Fibroblast of skin of left biceps (primary cell): ENCODE data around the gene TAOK1.
A peak's percentile ranks its signal among the peaks of the same experiment; 100 is the strongest.
"Not testable (repeated sequence)": the region's sequence is repeated elsewhere in the genome, so short reads cannot be mapped to it uniquely, and the experiment has no call there.

Experiments used
- DNase-seq, 2 experiments: peaks; one replicate each; pipeline ENCODE4 v3.0.0-alpha.2; 2013; ENCODE audit warnings: low read depth in 2 of 2

TAOK1 gene

GRCh38 chr17:29546085-29546484 lies 155.9 kb downstream of the TAOK1 start:
- DNase-seq: no peak

- DNase-seq: no peak
These were observed 156.7 kb downstream of the TAOK1 start for GRCh38 chr17:29546830-29547229.

DNA sequence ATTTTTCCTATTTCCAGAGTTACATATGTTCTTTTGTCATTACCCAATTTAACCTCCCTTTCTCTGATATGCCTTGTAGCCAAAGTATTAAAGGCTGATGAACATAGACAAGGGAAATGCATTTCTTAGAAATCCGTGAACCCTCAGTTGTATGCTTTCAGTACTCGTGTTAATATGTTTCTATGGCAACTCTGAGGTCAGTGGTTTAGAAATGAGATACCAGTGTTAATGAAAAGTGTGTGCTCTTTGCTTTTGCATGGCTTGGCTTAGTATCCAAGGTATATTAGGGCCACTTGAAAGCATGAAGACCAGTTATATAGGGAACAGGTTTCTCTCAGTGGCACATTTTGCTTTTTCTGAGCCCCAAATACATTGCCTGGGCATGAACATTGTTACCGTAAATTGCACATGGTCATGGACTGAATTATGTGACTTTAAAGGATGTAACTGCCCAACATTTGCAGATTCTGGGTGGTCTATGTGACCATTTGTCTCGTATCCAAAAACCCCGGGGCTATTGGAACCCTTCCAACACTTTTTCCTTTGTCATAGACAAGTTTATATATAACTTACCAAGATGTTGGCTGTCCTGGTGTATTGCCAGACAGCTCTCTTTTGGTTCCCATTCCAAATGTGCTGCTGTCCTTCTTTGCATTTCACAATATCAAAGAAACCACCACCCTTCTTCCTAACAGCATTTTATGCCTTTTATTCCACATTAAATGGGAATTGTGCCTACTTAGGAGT lies 159.2 kb downstream of the TAOK1 start:
- DNase-seq: no peak

DNA sequence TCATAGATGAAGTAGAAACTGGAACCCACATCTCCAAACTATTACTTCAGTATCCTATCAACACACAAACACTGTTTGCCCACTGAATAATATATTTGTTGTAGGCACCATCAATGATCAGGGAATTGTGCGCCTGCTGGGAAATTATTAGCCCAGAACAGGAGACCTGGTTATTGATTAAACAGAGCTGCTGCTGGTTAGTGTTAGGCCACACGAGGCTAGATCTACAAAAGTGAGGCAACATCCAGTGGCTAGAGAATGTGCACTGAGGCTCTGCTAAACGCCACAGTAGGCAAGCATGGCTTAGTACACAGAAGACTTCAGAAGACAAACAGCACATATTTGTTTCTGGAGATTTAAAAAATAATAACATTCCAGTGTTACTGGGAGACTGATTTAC lies 165.7 kb downstream of the TAOK1 start:
- DNase-seq: no peak

DNA sequence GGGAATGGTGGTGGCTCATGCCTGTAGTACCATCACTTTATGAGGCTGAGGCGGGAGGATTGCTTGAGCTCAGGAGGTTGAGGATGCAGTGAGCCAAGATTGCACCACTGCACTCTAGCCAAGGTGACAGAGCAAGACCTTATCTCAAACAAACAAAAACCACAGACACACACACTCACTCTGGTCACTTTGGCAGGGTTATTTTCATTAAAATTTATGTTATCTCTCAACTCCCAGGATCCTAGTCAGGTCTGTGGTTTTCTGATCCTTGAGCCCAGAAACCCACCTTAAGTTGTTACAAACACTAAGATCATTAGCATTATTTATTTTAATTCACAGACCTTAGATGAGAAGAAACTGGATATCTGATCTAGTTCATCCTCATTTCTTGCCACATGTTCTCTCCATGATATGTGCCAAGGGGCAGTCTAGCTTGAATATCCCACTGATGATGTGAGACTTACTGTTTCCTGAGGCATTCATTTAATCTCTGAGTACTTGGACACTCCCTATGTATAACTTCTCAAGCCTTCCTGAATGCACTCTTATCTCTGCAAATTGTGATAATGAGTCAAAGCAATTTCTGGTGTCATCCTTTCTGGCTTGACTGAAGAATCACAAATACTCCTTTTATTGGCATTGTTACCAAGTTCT lies 167.0 kb downstream of the TAOK1 start:
- DNase-seq: no peak

DNA sequence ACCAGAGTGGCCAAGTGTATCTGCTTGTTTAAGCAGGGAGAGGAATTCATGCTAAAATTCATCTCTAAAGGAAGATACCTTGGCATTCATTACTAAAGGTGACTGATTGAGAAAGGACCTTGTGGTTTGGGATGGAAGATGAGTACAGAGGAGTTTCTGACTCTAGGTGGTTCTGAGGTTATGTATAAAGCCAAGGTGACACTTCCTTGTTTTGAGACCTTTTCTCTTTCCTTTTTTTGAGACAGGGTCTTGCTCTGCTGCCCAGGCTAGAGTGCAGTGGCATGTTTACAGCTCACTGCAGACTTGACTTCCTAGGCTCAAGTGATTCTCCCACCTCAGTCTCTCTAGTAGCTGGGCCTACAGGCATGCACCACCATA lies 167.6 kb downstream of the TAOK1 start:
- no peak for DNase-seq

DNA sequence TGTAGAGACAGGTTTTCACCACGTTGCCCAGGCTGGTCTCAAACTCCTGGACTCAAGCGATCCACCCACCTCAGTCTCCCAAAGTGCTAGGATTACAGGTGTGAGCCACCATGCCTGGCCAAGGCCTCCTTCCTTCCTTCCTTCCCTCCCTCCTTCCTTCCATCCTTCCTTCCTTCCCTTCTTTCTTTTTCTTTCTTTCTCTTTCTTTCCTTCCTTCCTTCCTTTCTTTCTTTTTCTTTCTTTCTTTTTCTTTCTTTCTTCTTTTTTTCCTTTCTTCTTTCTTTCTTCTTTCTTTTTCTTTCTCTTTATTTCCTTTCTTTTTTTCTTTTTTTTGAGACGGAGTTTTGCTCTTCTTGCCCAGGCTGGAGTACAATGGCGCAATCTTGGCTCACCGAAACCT lies 168.0 kb downstream of the TAOK1 start:
- DNase-seq: not testable (repeated sequence)

GRCh38 chr17:29559640-29560039 lies 169.5 kb downstream of the TAOK1 start:
- no peak for DNase-seq

GRCh38 chr17:29560316-29560715 lies 170.2 kb downstream of the TAOK1 start:
- no peak for DNase-seq

GRCh38 chr17:29561554-29562517 lies 171.7 kb downstream of the TAOK1 start:
- no peak for DNase-seq

DNA sequence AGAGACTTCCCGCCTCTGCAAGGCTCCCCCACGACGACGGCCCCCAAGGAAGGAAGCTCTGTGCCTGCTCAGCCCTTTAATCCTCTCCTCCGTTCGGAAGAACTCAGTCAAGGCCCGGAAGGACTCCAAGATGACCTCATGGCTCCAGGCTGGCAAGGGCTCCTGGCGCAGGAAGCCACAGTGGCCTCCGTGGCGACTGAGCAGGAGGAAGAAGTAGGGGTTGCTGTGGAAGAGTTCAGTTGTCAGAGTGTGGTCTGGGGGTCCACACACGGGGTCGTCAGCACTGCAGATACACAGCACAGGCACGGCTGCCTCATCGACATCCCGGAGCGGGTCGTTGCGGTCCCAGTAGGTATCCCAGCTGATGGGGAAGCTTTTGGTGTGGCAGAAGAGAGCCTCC lies 172.5 kb downstream of the TAOK1 start:
- DNase-seq: no peak

- DNase-seq: no peak
These were observed 173.7 kb downstream of the TAOK1 start for GRCh38 chr17:29563816-29564215.

DNA sequence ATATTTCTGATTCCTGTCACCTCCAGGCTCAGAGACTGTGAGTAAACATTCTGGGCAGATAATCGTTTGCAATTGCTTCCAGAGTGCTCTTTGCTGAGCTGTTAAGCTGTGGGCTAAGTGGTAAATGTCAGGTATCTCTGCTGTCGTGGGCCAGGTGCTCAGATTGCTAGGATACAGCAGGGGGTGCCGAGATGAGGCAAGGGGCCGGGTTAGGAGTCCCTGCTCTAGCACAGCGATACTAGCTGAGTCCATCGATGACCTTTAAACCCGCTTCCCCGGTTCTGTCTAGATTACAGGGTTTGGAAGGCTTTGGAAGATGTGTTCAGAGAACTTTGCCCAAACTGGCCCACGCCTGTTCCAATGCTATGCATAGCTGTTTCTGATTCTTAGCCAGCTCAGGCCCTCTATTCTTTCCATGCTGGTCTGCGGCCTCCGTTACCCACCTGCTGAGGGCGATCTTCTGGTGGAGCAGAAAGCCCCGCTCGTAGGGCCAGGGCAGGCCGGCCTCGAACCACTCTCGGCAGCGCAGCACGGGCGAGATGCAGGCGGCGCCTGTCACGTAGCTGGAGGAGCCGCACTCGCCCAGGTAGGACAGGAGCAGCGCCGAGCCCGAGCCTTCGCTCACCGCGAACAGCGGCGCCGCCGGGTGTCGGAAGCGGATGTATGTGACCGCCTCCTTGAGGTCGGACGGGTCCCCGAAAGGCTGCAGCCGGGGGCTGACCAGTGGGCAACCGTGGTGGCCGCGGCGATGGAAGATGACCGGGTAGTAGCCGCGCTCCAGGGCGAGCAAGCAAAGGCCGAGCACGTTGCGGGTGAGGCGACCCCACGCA lies 175.7 kb downstream of the TAOK1 start:
- DNase-seq: no peak

DNA sequence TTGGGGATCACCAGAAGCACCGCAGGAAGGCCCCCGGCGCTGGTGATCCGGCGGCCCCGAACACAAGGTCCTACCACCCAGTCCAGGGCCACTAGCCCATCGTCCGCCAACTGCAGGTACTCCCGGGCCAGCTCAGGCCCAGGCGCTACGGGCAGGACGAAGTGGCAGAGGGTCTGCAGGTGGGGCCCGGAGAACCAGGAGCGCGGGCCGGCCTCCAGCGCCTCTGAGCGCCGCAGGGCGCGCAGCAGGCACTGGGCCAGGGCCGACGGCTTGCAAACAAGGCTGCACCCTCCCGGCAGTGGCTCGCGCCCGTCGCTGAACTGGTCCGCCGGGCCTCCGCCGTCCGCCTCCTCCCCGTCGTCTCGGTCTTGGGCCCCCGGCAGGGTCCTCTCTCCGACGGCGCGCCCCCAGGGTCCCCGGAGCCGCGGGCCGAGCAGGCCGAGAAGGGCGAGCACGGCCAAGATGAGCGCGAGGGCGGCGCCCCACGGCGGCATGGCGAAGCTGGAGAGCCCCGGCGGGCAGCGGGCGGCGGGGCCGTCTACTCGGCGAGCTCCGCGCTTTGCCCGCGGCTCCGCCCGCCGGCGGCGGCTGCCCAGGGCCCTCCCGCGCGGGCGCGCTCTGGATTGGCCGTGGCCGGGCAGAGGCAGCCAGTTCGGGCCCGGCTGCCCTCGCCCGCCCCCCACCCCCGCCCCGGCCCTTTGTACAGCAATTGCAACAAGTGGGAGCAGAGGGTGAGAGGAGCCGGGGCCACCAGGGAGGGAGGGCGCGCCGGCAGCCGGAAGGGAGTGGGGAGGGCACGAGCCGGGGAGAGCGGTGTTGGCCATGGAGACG lies 176.5 kb downstream of the TAOK1 start, which contains the start of gene ABHD15:
ABHD15 (minus strand) TSS at position 565 of the 831 bp plus-strand sequence; CDS start at position 494, 71 bp downstream.
- no peak for DNase-seq

DNA sequence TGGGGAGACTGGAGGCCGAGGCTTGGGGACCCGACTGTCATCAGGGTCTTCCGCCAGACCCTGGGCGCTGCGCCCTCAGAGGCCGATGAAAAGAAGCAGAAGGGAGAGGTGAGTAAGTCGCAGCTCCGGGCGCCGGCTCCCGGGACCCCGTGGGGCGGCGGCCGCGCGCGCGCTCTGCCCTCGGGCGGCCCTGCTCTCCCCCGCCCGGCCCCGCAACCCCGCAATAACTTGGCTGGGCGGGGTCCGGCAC lies 177.1 kb downstream of the TAOK1 start:
- no peak for DNase-seq

DNA sequence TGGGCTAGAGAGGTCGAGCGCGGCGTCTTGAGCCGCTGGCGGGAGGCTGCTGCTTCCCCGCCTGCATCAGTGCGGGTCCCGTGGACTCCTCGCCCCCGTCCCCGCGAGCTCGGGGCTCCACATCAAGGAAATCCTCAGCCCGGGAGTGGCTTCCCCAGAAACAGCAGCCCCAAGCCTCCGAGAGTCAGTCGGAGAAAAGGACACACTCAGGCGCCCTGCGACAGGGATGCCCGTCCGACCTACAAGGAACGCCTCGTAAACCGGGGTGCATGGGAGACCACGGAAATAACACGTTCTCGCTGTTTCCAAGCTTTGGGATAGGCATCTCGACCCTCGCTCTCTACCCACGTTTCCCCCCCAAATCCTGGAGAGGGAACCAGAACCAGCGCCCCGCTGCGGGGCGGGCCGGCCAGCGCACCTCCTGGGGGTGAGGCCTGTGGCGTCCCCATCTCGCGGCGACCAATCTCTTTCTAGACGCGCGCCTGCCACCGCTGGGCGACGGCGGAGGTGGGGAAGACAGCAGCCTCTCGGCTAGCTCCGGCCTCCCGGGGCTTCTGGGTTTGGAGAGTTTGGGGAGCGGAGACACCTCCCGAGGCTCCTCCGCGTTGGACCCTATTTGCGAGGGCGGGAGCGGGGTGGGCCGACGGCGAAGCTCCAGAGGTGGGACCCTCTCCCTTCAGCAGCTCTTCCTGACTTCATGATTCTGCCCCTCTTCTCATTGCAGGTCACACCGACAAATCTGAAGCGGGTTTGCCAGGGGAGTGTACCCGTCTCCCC lies 177.6 kb downstream of the TAOK1 start:
- DNase-seq: no peak

- DNase-seq: peak; percentile 52 to 62
These were observed 178.4 kb downstream of the TAOK1 start, which contains the start of gene TP53I13 for GRCh38 chr17:29568331-29569244. TP53I13 (plus strand) TSS chr17:29568701; CDS start chr17:29568759, 58 bp downstream.

DNA sequence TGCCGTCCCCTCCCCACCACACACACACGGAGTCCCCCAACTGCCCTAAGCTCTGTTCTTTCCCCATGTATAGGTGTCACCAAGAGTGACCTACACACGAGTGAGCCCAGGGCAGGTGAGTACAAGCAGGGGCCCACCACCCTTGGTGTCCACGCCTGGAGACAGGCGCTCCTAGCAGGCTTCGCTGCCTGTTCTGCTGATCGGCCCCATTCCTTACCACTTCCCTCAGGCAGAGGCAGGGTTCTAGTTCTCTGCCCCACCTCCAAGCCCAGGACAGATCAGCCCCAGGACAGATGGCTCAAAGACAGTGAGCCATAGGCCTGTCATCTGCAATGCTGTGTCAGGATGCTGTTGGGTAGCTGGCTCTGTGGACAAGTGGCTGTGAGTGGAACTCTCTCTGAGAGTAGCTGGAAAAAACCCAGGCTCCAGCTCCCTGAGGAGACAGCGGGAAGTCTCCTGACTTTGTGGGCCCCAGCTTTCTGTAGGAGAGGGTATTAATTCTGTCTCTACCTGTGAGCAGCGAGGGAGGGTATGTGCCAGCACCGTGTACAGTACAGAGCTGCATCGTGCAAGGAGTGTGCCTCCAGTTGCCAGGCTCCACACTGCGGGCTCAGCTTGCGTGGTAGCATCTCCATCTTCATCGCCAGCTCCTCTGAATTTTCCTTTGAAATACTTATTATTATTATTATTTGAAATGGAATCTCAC lies 179.2 kb downstream of the TAOK1 start:
- no peak for DNase-seq
